HG02870 (cell line): Measurements from ENCODE around the gene NOP53.
"Not testable (repeated sequence)": the region's sequence is repeated elsewhere in the genome, so short reads cannot be mapped to it uniquely, and the experiment has no call there.

Source experiments
- ATAC-seq: cut with Tn5 transposase; IDR thresholded peaks from one replicate; pipeline ENCODE4 v1.9.1; 2021; ENCODE audit warnings: mild to moderate bottlenecking, moderate library complexity; ENCODE audit not compliant: unreplicated experiment

The NOP53 gene

GRCh38 chr19:47752440-47753211 is 7.3 kb downstream of the NOP53 start:
- ATAC-seq: no peak

GRCh38 chr19:47754206-47755064 is 9.1 kb downstream of the NOP53 start:
- no peak for ATAC-seq

GRCh38 chr19:47755065-47755761 is 9.9 kb downstream of the NOP53 start:
- no peak for ATAC-seq

GRCh38 chr19:47755762-47756626 is 10.6 kb downstream of the NOP53 start:
- ATAC-seq: no peak

GRCh38 chr19:47756627-47756929 is 11.2 kb downstream of the NOP53 start:
- no peak for ATAC-seq

GRCh38 chr19:47756953-47757608 is 11.7 kb downstream of the NOP53 start:
- no peak for ATAC-seq

GRCh38 chr19:47757617-47758442 is 12.5 kb downstream of the NOP53 start:
- ATAC-seq: no peak

- no peak for ATAC-seq
These were observed 13.1 kb downstream of the NOP53 start for GRCh38 chr19:47758443-47758804.

GRCh38 chr19:47760632-47760999 is 15.3 kb downstream of the NOP53 start:
- ATAC-seq: no peak

- ATAC-seq: no peak
These were observed 16.2 kb downstream of the NOP53 start for GRCh38 chr19:47761566-47761965.

GRCh38 chr19:47762151-47762550 is 16.8 kb downstream of the NOP53 start:
- no peak for ATAC-seq

GRCh38 chr19:47762615-47763308 is 17.4 kb downstream of the NOP53 start:
- no peak for ATAC-seq

- ATAC-seq: not testable (repeated sequence)
These were observed 19.4 kb downstream of the NOP53 start for GRCh38 chr19:47764705-47765104.

GRCh38 chr19:47765523-47766358 is 20.4 kb downstream of the NOP53 start:
- no peak for ATAC-seq

GRCh38 chr19:47766359-47766620 is 20.9 kb downstream of the NOP53 start:
- ATAC-seq: no peak

- ATAC-seq: no peak
These were observed 21.3 kb downstream of the NOP53 start for GRCh38 chr19:47766670-47767069.

- ATAC-seq: no peak
These were observed 22.0 kb downstream of the NOP53 start for GRCh38 chr19:47767349-47767748.

GRCh38 chr19:47768604-47769003 is 23.3 kb downstream of the NOP53 start:
- no peak for ATAC-seq
